Type B pancreatic cell (in vitro differentiated cells): ENCODE measurements around the gene GHRL. TPM values are rescaled to one million over a fixed set of nuclear protein-coding genes. Genes with fewer than 3 reads are reported as not detected.
A peak's percentile ranks its signal among the peaks of the same experiment; 100 is the strongest.

ENCODE experiments used
- DNase-seq: peaks from one replicate; pipeline ENCODE4 v3.0.0; 2021; ENCODE audit warnings: mixed read lengths; ENCODE audit not compliant: unreplicated experiment; ENCODE audit errors: extremely low spot score
- H3K27ac Mint-ChIP-seq: 2 replicates; pipeline ENCODE4 v1.8.0; 2021; ENCODE audit warnings: mild to moderate bottlenecking, mixed read lengths
- H3K27me3 Mint-ChIP-seq: 2 replicates; pipeline ENCODE4 v1.8.0; 2021; ENCODE audit warnings: mixed read lengths
- H3K36me3 Mint-ChIP-seq: 2 replicates; pipeline ENCODE4 v1.8.0; 2021; ENCODE audit warnings: mixed read lengths
- H3K4me1 Mint-ChIP-seq: one replicate; pipeline ENCODE4 v1.8.0; 2021; ENCODE audit warnings: mixed read lengths; ENCODE audit not compliant: unreplicated experiment
- H3K4me3 Mint-ChIP-seq: 2 replicates; pipeline ENCODE4 v1.8.0; 2021; ENCODE audit warnings: mild to moderate bottlenecking, mixed read lengths
- H3K9me3 Mint-ChIP-seq: 2 replicates; pipeline ENCODE4 v1.8.0; 2021; ENCODE audit warnings: mixed read lengths
- CTCF ChIP-seq: fragments of 200-600 bp; sonication (generic); conservative IDR thresholded peaks from 2 replicates; pipeline ENCODE4 v1.5.0; 2021; ENCODE audit warnings: antibody characterized with exemption, mild to moderate bottlenecking
- total RNA-seq: library from RNA; stranded (reverse); gene quantifications from 2 replicates; pipeline ENCODE4 v1.2.1, GENCODE V29; 2021; ENCODE audit warnings: low replicate concordance

The GHRL gene
- total RNA-seq, 1 donor from 2014 or later, result 29.6 TPM

- Mint-ChIP-seq H3K4me1 (peaks cover 8% of the 10 kb centered on the region), H3K27ac (no peak overlapping the region), H3K27me3 (peaks cover 34% of the 10 kb centered on the region), H3K9me3 (no peaks in the 10 kb centered on the region), H3K4me3 (no peak overlapping the region), H3K36me3 (peaks cover 10% of the 10 kb centered on the region)
- no peak for DNase-seq
- peak; percentile 38 for TF ChIP-seq CTCF
Measured at GRCh38 chr3:10322352-10322710, 29.6 kb upstream of the GHRL start.

GRCh38 chr3:10321630-10322351, 29.0 kb upstream of the GHRL start:
- Mint-ChIP-seq H3K4me3 (peak overlapping the region; percentile 98), H3K27ac (peak overlapping the region; percentile 59)

GRCh38 chr3:10320320-10320677, 27.6 kb upstream of the GHRL start:
- Mint-ChIP-seq H3K27me3 (peaks cover 13% of the 10 kb centered on the region), H3K4me1 (peaks cover 8% of the 10 kb centered on the region), H3K9me3 (no peaks in the 10 kb centered on the region), H3K4me3 (peak overlapping the region; percentile 98), H3K27ac (peak overlapping the region; percentile 99), H3K36me3 (peaks cover 11% of the 10 kb centered on the region)
- no peak for DNase-seq
- TF ChIP-seq CTCF, result no peak

More at GRCh38 chr3:10321630-10322351, 29.0 kb upstream of the GHRL start:
- Mint-ChIP-seq H3K27me3 (peaks cover 28% of the 10 kb centered on the region), H3K36me3 (peaks cover 11% of the 10 kb centered on the region), H3K9me3 (no peaks in the 10 kb centered on the region), H3K4me1 (peaks cover 8% of the 10 kb centered on the region)
- TF ChIP-seq CTCF, result no peak
- DNase-seq, result no peak

- Mint-ChIP-seq H3K36me3 (peaks cover 11% of the 10 kb centered on the region), H3K9me3 (no peaks in the 10 kb centered on the region)
Measured at GRCh38 chr3:10319804-10320203, 27.1 kb upstream of the GHRL start.

GRCh38 chr3:10319251-10319650, 26.5 kb upstream of the GHRL start:
- peak overlapping the region; percentile 86 for H3K27ac Mint-ChIP-seq
- peaks cover 15% of the 10 kb centered on the region for H3K36me3 Mint-ChIP-seq
- H3K4me3 Mint-ChIP-seq, result peak overlapping the region; percentile 87
- no peak for TF ChIP-seq CTCF
- peaks cover 8% of the 10 kb centered on the region for H3K4me1 Mint-ChIP-seq
- DNase-seq, result no peak
- no peaks in the 10 kb centered on the region for H3K9me3 Mint-ChIP-seq
- H3K27me3 Mint-ChIP-seq, result peaks cover 3% of the 10 kb centered on the region

More at GRCh38 chr3:10319804-10320203, 27.1 kb upstream of the GHRL start:
- peaks cover 8% of the 10 kb centered on the region for H3K4me1 Mint-ChIP-seq
- no peak for DNase-seq
- peak overlapping the region; percentile 99 for H3K27ac Mint-ChIP-seq
- H3K4me3 Mint-ChIP-seq, result peak overlapping the region; percentile 98
- peaks cover 8% of the 10 kb centered on the region for H3K27me3 Mint-ChIP-seq
- no peak for TF ChIP-seq CTCF
